Vagina (tissue), 2 donors: Measurements from ENCODE around the gene OTUD4. TPM values are rescaled to one million over a fixed set of nuclear protein-coding genes. Genes with fewer than 3 reads are reported as not detected.
A peak's percentile ranks its signal among the peaks of the same experiment; 100 is the strongest.
"Not testable (repeated sequence)": the region's sequence is repeated elsewhere in the genome, so short reads cannot be mapped to it uniquely, and the experiment has no call there.

Experiments used
- DNase-seq, 2 donors: peaks; one replicate each; pipeline ENCODE4 v3.0.0-alpha.2; 2017; ENCODE audit errors: extremely low spot score in 2 of 2
- H3K27ac ChIP-seq: fragments of 200-600 bp; sonication (generic); one replicate; pipeline ENCODE4 v1.5.1; 2019
- H3K27me3 ChIP-seq: fragments of 200-600 bp; sonication (generic); one replicate; pipeline ENCODE4 v1.5.1; 2019
- H3K36me3 ChIP-seq, 2 donors: fragments of 200-600 bp; sonication (generic); one replicate each; pipeline ENCODE4 v1.5.1; 2017 to 2019
- H3K4me1 ChIP-seq: fragments of 200-600 bp; sonication (generic); one replicate; pipeline ENCODE4 v1.5.1; 2019
- H3K4me3 ChIP-seq, 2 donors: fragments of 200-600 bp; sonication (generic); 1 replicate in 1 of 2; 2 replicates in 1 of 2; pipeline ENCODE4 v1.5.1; 2016 to 2019
- H3K9me3 ChIP-seq: fragments of 200-600 bp; sonication (generic); one replicate; pipeline ENCODE4 v1.5.1; 2019
- CTCF ChIP-seq, 3 experiments: fragments of 450-650 bp in 2 of 3; fragments of 200-600 bp in 1 of 3; sonication (generic) in 1 of 3; IDR thresholded peaks; one replicate each; pipeline ENCODE4 v1.5.1; 2017 to 2019; ENCODE audit warnings: antibody characterized with exemption in 3 of 3, mild to moderate bottlenecking in 2 of 3, moderate library complexity in 2 of 3
- POLR2A ChIP-seq, 2 donors: fragments of 450-650 bp; IDR thresholded peaks; one replicate each; pipeline ENCODE4 v1.6.1; 2017; ENCODE audit warnings: antibody characterized with exemption in 2 of 2, mild to moderate bottlenecking in 2 of 2, moderate library complexity in 2 of 2
- POLR2AphosphoS5 ChIP-seq, 2 donors: sonication (generic); formaldehyde crosslinking; IDR thresholded peaks; one replicate each; pipeline ENCODE4 v1.9.0; 2017; ENCODE audit warnings: antibody characterized with exemption in 2 of 2, mild to moderate bottlenecking in 2 of 2, low read depth in 1 of 2; ENCODE audit not compliant: insufficient read depth in 1 of 2
- intact Hi-C: fragments of 100-400 bp; cut with DNase I; formaldehyde crosslinking; loops from one replicate; pipeline ENCODE4 v1.15.1; 2023
- total RNA-seq: library from RNA; depleted of rRNA; stranded (reverse); fragments of >200 nt; gene quantifications from one replicate; pipeline ENCODE4 v1.2.3, GENCODE V29; 2016

The OTUD4 gene
- 34.4 TPM for total RNA-seq

- H3K36me3 ChIP-seq: no peaks in the 10 kb centered on the region
- H3K27me3 ChIP-seq: no peaks in the 10 kb centered on the region
- peak in 1 of 2 donors; percentile 95 for DNase-seq
- TF ChIP-seq POLR2AphosphoS5 (IDR thresholded peaks at IDR 0.05; ENCODE audit: insufficient read depth in 1 of 2, low read depth in 1 of 2) (peak; percentile 60 to 94), CTCF (IDR thresholded peaks at IDR 0.05) (no peak), POLR2A (IDR thresholded peaks at IDR 0.05) (peak in 1 of 2 donors; percentile 31)
- H3K4me3 ChIP-seq: peak within 1 kb of the TSS; percentile 88 to 96
- H3K9me3 ChIP-seq: no peaks in the 10 kb centered on the region
- peak within 1 kb of the TSS; percentile 99 for H3K27ac ChIP-seq
- peaks cover 37% of the 10 kb centered on the region for H3K4me1 ChIP-seq
- intact Hi-C loops: no loop called here
These were observed at the start of gene OTUD4 for GRCh38 chr4:145180298-145181090. OTUD4 (minus strand) TSS chr4:145180589; CDS start chr4:145179973, 616 bp downstream.

- H3K4me1 ChIP-seq, H3K27me3 ChIP-seq, H3K9me3 ChIP-seq, H3K27ac ChIP-seq, H3K4me3 ChIP-seq, H3K36me3 ChIP-seq, intact Hi-C loops, DNase-seq: not testable (repeated sequence)
These were observed 42.8 kb upstream of the OTUD4 start for GRCh38 chr4:145223228-145223627.

GRCh38 chr4:145221529-145221928, 41.1 kb upstream of the OTUD4 start:
- H3K27me3 ChIP-seq, intact Hi-C loops, H3K4me1 ChIP-seq: not testable (repeated sequence)

GRCh38 chr4:145219090-145219489, 38.7 kb upstream of the OTUD4 start:
- no peak for DNase-seq
- Histone ChIP-seq H3K4me3 (no peak overlapping the region), H3K9me3 (no peaks in the 10 kb centered on the region), H3K27me3 (no peaks in the 10 kb centered on the region), H3K4me1 (no peaks in the 10 kb centered on the region), H3K27ac (no peak overlapping the region), H3K36me3 (no peaks in the 10 kb centered on the region)
- intact Hi-C loops: loop anchor here (10.0 kb wide), 1 partner anchor 396 kb away; the partner anchor contains the start of gene MMAA
- TF ChIP-seq POLR2AphosphoS5 (IDR thresholded peaks at IDR 0.05; ENCODE audit: insufficient read depth in 1 of 2, low read depth in 1 of 2) (no peak), CTCF (IDR thresholded peaks at IDR 0.05) (no peak), POLR2A (IDR thresholded peaks at IDR 0.05) (no peak)

More at GRCh38 chr4:145221529-145221928, 41.1 kb upstream of the OTUD4 start:
- DNase-seq, H3K4me3 ChIP-seq, H3K36me3 ChIP-seq, H3K27ac ChIP-seq, H3K9me3 ChIP-seq: not testable (repeated sequence)

- Histone ChIP-seq H3K27ac (no peak overlapping the region), H3K4me3 (no peak overlapping the region), H3K9me3 (no peaks in the 10 kb centered on the region), H3K4me1 (no peaks in the 10 kb centered on the region), H3K36me3 (no peaks in the 10 kb centered on the region), H3K27me3 (no peaks in the 10 kb centered on the region)
- intact Hi-C loops: loop anchor here (10.0 kb wide), 1 partner anchor 397 kb away; the partner anchor contains the start of gene MMAA
- DNase-seq: no peak
- no peak for TF ChIP-seq CTCF (IDR thresholded peaks at IDR 0.05)
- no peak for TF ChIP-seq POLR2AphosphoS5 (IDR thresholded peaks at IDR 0.05; ENCODE audit: insufficient read depth in 1 of 2, low read depth in 1 of 2)
- TF ChIP-seq POLR2A (IDR thresholded peaks at IDR 0.05): no peak
These were observed 37.9 kb upstream of the OTUD4 start for GRCh38 chr4:145218251-145218650.

- H3K36me3 ChIP-seq: no peaks in the 10 kb centered on the region
- TF ChIP-seq CTCF (IDR thresholded peaks at IDR 0.05): no peak
- TF ChIP-seq POLR2A (IDR thresholded peaks at IDR 0.05): no peak
- TF ChIP-seq POLR2AphosphoS5 (IDR thresholded peaks at IDR 0.05; ENCODE audit: insufficient read depth in 1 of 2, low read depth in 1 of 2): no peak
- H3K27ac ChIP-seq: no peak overlapping the region
- no peaks in the 10 kb centered on the region for H3K9me3 ChIP-seq
- H3K27me3 ChIP-seq: no peaks in the 10 kb centered on the region
- no peak overlapping the region for H3K4me3 ChIP-seq
- intact Hi-C loops: loop anchor here (10.0 kb wide), 1 partner anchor 397 kb away; the partner anchor contains the start of gene MMAA
- H3K4me1 ChIP-seq: no peaks in the 10 kb centered on the region
- no peak for DNase-seq
These were observed 37.0 kb upstream of the OTUD4 start for GRCh38 chr4:145217349-145217748.
